Smooth muscle cell (in vitro differentiated cells): ENCODE measurements around the gene ATP5F1D. TPM values are rescaled to one million over a fixed set of nuclear protein-coding genes. Genes with fewer than 3 reads are reported as not detected.

Experiments
- DNase-seq: peaks from one replicate; lab custom pipeline; 2025; ENCODE audit not compliant: unreplicated experiment; lab: John Stamatoyannopoulos, UW
- H2AFZ ChIP-seq: fragments of 200-600 bp; sonication (generic); 2 replicates; pipeline ENCODE4 v1.6.0; 2016; ENCODE audit warnings: antibody characterized with exemption, low read depth, mild to moderate bottlenecking
- H3F3A ChIP-seq: fragments of 200-600 bp; sonication (generic); 2 replicates; pipeline ENCODE4 v1.6.0; 2017; ENCODE audit warnings: antibody characterized with exemption, low read depth
- H3K27ac ChIP-seq: fragments of 200-600 bp; sonication (generic); 2 replicates; pipeline ENCODE4 v1.5.1; 2016; ENCODE audit warnings: low read depth, mild to moderate bottlenecking
- H3K27me3 ChIP-seq: fragments of 200-600 bp; sonication (generic); 2 replicates; pipeline ENCODE4 v1.6.1; 2016; ENCODE audit warnings: low read depth, mild to moderate bottlenecking
- H3K36me3 ChIP-seq: fragments of 200-600 bp; sonication (generic); 2 replicates; pipeline ENCODE4 v1.5.1; 2016; ENCODE audit warnings: low read depth
- H3K4me1 ChIP-seq: fragments of 200-600 bp; sonication (generic); 2 replicates; pipeline ENCODE4 v1.5.1; 2016; ENCODE audit warnings: low read depth
- H3K4me2 ChIP-seq: fragments of 200-600 bp; sonication (generic); 2 replicates; pipeline ENCODE4 v1.6.0; 2016; ENCODE audit warnings: mild to moderate bottlenecking
- H3K4me3 ChIP-seq: fragments of 200-600 bp; sonication (generic); 2 replicates; pipeline ENCODE4 v1.5.1; 2016; ENCODE audit warnings: mild to moderate bottlenecking
- H3K79me2 ChIP-seq: fragments of 200-600 bp; sonication (generic); 2 replicates; pipeline ENCODE4 v1.6.0; 2016; ENCODE audit warnings: low read depth, mild to moderate bottlenecking
- H3K9ac ChIP-seq: fragments of 200-600 bp; sonication (generic); 2 replicates; pipeline ENCODE4 v1.6.0; 2016; ENCODE audit warnings: low read depth
- H3K9me3 ChIP-seq: fragments of 200-600 bp; sonication (generic); replicated peaks from 2 replicates; pipeline ENCODE4 v1.5.1; 2016; ENCODE audit warnings: low read depth
- H4K20me1 ChIP-seq: fragments of 200-600 bp; sonication (generic); 2 replicates; pipeline ENCODE4 v1.6.0; 2016; ENCODE audit warnings: low read depth
- WGBS: methylation state at CpG from one replicate; pipeline ENCODE4 v1.1.7; 2016; ENCODE audit warnings: low lambda C conversion rate; 5-methylcytosine and 5-hydroxymethylcytosine counted together
- polyA plus RNA-seq: library from polyadenylated mRNA; unstranded; fragments of >200 nt; fragmentation: Nextera tagmentation; extraction: Ambion mirVana; gene quantifications from 2 replicates; pipeline ENCODE4 v1.2.1, GENCODE V29; 2016
- total RNA-seq: library from RNA; depleted of rRNA; stranded (reverse); fragments of >200 nt; gene quantifications from 2 replicates; pipeline ENCODE4 v1.2.3, GENCODE V29; 2014
- TF ChIP-seq, protein P1 (sequence below): fragments of 200-600 bp; sonication (generic); IDR thresholded peaks from 2 replicates; pipeline ENCODE4 v1.5.1; 2017; ENCODE audit warnings: borderline replicate concordance, mild to moderate bottlenecking, antibody characterized with exemption; ENCODE audit not compliant: insufficient read depth, poor library complexity, severe bottlenecking

The ATP5F1D gene
- total and polyA plus RNA-seq, 2 experiments from 2014 or later = 68.8 to 272 TPM

DNA sequence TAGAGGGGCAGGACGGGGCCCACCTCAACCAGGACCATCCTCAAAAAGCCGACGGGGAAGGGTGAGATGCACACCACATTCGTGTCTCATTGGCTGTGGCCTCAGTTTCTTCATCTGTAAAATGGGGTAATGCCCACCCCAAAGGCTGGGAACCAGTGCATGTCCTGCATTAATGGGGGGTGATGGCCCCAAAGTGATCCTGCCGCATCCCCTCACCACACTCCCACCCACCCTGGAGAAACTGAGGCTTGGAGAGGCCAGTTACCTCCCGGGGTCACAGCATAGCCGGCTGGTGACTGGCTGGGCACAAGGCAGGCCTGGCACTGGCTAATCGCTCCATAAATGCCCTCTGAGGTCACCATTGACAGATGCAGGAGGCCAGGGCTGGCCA is 6.2 kb downstream of the ATP5F1D start:
- H2AFZ ChIP-seq = no peak overlapping the region
- 91% methylated on average over 8 of the region's 8 CpGs for WGBS
- H3K36me3 ChIP-seq = no peaks in the 10 kb centered on the region
- peak overlapping the region; percentile 99 for H3K4me3 ChIP-seq
- peaks cover 42% of the 10 kb centered on the region for H4K20me1 ChIP-seq
- peaks cover 16% of the 10 kb centered on the region for H3F3A ChIP-seq
- no peak for DNase-seq
- no peaks in the 10 kb centered on the region for H3K4me1 ChIP-seq
- no peaks in the 10 kb centered on the region for H3K27me3 ChIP-seq
- H3K9me3 ChIP-seq = no peaks in the 10 kb centered on the region
- H3K4me2 ChIP-seq = peak overlapping the region; percentile 93
- peak overlapping the region; percentile 97 for H3K9ac ChIP-seq
- peak overlapping the region; percentile 99 for H3K27ac ChIP-seq
- H3K79me2 ChIP-seq = peaks cover 32% of the 10 kb centered on the region
- TF ChIP-seq, protein P1, sequence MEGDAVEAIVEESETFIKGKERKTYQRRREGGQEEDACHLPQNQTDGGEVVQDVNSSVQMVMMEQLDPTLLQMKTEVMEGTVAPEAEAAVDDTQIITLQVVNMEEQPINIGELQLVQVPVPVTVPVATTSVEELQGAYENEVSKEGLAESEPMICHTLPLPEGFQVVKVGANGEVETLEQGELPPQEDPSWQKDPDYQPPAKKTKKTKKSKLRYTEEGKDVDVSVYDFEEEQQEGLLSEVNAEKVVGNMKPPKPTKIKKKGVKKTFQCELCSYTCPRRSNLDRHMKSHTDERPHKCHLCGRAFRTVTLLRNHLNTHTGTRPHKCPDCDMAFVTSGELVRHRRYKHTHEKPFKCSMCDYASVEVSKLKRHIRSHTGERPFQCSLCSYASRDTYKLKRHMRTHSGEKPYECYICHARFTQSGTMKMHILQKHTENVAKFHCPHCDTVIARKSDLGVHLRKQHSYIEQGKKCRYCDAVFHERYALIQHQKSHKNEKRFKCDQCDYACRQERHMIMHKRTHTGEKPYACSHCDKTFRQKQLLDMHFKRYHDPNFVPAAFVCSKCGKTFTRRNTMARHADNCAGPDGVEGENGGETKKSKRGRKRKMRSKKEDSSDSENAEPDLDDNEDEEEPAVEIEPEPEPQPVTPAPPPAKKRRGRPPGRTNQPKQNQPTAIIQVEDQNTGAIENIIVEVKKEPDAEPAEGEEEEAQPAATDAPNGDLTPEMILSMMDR = no peak

DNA sequence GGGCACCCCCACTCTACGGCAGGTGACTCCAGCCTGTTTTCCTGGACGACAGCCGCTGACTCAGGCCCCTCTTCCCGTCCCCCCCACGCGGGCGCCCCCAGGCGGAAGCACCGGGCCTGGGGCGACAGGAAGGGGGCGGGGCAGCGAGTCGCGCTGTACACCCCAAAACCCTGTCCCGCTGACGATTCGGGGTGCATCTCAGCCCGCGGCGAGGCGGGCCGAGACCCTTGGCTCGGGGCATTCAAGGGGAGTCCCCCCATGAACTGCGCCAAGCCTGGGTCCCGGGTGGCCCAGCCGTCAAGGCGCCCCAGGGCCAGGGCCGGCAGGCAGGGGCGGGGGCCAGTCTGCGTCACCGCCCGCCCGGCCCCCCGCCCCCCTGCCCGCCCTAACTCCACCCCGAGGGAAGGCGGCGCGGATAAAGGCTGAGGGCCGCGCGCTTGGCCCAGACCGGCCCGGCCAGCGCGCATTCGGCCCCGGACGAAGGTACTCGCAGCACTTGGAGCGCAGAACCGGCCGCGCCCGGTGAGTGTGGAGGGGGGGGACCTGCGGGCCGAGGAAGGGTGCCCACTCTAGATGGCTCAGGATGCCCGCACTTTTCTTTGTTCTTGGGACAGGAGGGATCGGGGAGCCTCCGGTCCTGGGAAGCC is 6.7 kb downstream of the ATP5F1D start, which contains the start of gene MIDN:
TSS of gene MIDN (plus strand) at position 445 of the 647 bp plus-strand sequence. CDS start 1,714 bp downstream, outside the sequence.
- Histone ChIP-seq H4K20me1 (peaks cover 46% of the 10 kb centered on the region), H3K4me2 (peak within 1 kb of the TSS; percentile 93), H3K36me3 (no peaks in the 10 kb centered on the region), H2AFZ (no peak within 1 kb of the TSS), H3K27ac (peak within 1 kb of the TSS; percentile 99), H3K27me3 (no peaks in the 10 kb centered on the region), H3K9ac (peak within 1 kb of the TSS; percentile 98), H3K4me3 (peak within 1 kb of the TSS; percentile 99), H3K79me2 (peaks cover 33% of the 10 kb centered on the region), H3F3A (peaks cover 16% of the 10 kb centered on the region), H3K4me1 (no peaks in the 10 kb centered on the region), H3K9me3 (no peaks in the 10 kb centered on the region)
- TF ChIP-seq, protein P1 = peak; percentile 37
- peak; percentile 97 for DNase-seq
- 2% methylated on average over 38 of the region's 60 CpGs for whole genome bisulfite sequencing

DNA sequence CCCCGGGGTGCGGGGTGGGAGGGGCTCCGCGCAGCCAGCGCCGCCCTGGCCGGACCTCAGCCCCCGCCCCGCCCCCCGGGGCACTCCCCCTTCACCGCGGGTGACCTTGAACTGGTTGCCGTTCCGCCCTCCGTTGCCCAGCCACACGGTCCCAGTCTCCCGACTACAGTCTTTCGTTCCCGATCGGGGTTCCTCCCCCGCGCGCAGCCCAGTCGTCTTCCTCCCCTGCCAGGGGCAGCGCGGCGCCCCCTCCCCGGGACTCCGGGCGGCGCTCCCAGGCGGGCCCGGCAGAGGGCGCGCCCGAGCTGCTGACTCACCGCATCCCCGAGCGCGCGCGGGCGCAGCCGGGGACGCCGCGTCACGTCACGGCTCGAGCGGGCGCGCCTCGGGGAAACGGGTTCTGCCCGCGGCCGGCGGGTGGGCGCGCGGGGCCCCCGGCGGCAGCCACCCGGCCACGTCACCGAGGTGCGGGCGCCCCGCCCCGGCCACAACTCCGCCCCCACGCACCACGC is 7.3 kb downstream of the ATP5F1D start:
- H4K20me1 ChIP-seq = peaks cover 47% of the 10 kb centered on the region
- 0% methylated on average over 3 of the region's 74 CpGs for WGBS
- peak overlapping the region; percentile 93 for H3K4me2 ChIP-seq

More for the DNA sequence above, 7.3 kb downstream of the ATP5F1D start:
- no peaks in the 10 kb centered on the region for H3K36me3 ChIP-seq
- no peak overlapping the region for H2AFZ ChIP-seq
- no peaks in the 10 kb centered on the region for H3K27me3 ChIP-seq
- H3K27ac ChIP-seq = peak overlapping the region; percentile 99
- H3K4me3 ChIP-seq = peak overlapping the region; percentile 99
- peak; percentile 97 for DNase-seq
- peaks cover 36% of the 10 kb centered on the region for H3K79me2 ChIP-seq
- peak overlapping the region; percentile 98 for H3K9ac ChIP-seq
- peaks cover 6% of the 10 kb centered on the region for H3K4me1 ChIP-seq
- H3K9me3 ChIP-seq = no peaks in the 10 kb centered on the region
- TF ChIP-seq, protein P1 = peak; percentile 89
- peaks cover 22% of the 10 kb centered on the region for H3F3A ChIP-seq
